ENCODE data around the gene SLC35D2.

DNA sequence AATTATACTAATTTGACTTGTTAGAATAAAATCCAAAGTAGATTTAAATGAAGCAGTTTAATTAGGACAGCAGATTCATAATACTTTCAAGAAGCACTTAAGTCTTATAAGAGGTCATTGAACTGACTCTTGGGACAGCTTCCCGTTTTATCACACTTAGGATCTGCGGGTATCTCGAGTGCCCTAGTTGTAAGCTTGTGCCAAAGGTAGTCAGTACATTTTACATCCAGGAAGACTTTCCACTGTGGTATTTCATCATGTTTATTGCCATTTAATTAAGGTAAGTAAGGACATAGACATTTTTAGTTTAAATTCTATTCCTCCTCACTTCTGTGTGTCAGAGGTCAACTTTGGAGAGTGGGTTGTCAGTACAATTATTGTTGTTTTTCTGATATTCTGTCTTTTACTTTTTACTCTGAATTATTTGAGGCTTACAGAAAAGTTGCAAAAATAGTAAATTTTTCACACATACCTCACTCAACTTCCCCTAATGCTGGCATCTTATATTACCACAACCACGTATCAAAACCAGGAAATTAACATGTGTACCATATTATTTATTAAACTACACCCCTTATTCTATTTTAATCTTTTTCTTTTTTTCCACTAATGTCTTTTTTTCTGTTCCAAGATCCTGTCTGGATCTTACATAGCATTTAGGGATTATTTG, 42.1 kb upstream of the SLC35D2 start:
- TF ChIP-seq, protein P1, sequence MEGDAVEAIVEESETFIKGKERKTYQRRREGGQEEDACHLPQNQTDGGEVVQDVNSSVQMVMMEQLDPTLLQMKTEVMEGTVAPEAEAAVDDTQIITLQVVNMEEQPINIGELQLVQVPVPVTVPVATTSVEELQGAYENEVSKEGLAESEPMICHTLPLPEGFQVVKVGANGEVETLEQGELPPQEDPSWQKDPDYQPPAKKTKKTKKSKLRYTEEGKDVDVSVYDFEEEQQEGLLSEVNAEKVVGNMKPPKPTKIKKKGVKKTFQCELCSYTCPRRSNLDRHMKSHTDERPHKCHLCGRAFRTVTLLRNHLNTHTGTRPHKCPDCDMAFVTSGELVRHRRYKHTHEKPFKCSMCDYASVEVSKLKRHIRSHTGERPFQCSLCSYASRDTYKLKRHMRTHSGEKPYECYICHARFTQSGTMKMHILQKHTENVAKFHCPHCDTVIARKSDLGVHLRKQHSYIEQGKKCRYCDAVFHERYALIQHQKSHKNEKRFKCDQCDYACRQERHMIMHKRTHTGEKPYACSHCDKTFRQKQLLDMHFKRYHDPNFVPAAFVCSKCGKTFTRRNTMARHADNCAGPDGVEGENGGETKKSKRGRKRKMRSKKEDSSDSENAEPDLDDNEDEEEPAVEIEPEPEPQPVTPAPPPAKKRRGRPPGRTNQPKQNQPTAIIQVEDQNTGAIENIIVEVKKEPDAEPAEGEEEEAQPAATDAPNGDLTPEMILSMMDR (IDR thresholded peaks at IDR 0.05): no peak
- TF ChIP-seq POLR2A (IDR thresholded peaks at IDR 0.05): no peak
